HFF-Myc (cell line): ENCODE data around the gene LRFN4.

ENCODE experiments used
- DNase-seq: peaks from one replicate; pipeline ENCODE4 v3.0.0-alpha.2; 2011; ENCODE audit warnings: low read depth; ENCODE audit errors: extremely low read depth
- H3K4me3 ChIP-seq: replicated peaks from 2 replicates; pipeline ENCODE4 v1.5.1; 2011; ENCODE audit warnings: low read depth, mild to moderate bottlenecking, control low read depth, low read length
- CTCF ChIP-seq: IDR thresholded peaks from 2 replicates; pipeline ENCODE4 v1.5.1; 2012; ENCODE audit warnings: mild to moderate bottlenecking, low read depth, low read length, control low read depth; ENCODE audit errors: missing control alignments

LRFN4 gene

GRCh38 chr11:66870616-66871520 lies 14.0 kb downstream of the LRFN4 start:
- no peak for DNase-seq
- H3K4me3 ChIP-seq, result no peak overlapping the region
- no peak for TF ChIP-seq CTCF

- no peak for TF ChIP-seq CTCF
- H3K4me3 ChIP-seq, result no peak overlapping the region
- no peak for DNase-seq
Observed at GRCh38 chr11:66871521-66871901, 14.6 kb downstream of the LRFN4 start.

- DNase-seq, result no peak
- no peak for TF ChIP-seq CTCF
- H3K4me3 ChIP-seq, result no peak overlapping the region
Observed at GRCh38 chr11:66874232-66874631, 17.4 kb downstream of the LRFN4 start.

- no peak overlapping the region for H3K4me3 ChIP-seq
- TF ChIP-seq CTCF, result no peak
- no peak for DNase-seq
Observed at GRCh38 chr11:66875378-66875777, 18.5 kb downstream of the LRFN4 start.

GRCh38 chr11:66877588-66878385 lies 20.9 kb downstream of the LRFN4 start:
- no peak for DNase-seq
- no peak for TF ChIP-seq CTCF
- no peak overlapping the region for H3K4me3 ChIP-seq

- no peak for DNase-seq
- no peak overlapping the region for H3K4me3 ChIP-seq
- no peak for TF ChIP-seq CTCF
Observed at GRCh38 chr11:66878474-66878873, 21.6 kb downstream of the LRFN4 start.
